IMR-90 (cell line): ENCODE data around the gene LGALS4. TPM values are rescaled to one million over a fixed set of nuclear protein-coding genes. Genes with fewer than 3 reads are reported as not detected.
"Not testable (repeated sequence)": the region's sequence is repeated elsewhere in the genome, so short reads cannot be mapped to it uniquely, and the experiment has no call there.

ENCODE experiments used
- ATAC-seq: fragments of 200-7000 bp; cut with Tn5 transposase; 2 replicates; pipeline ENCODE4 v1.9.1; 2020; ENCODE audit warnings: low read depth, mild to moderate bottlenecking, moderate library complexity
- BruUV-seq: library from RNA; stranded (reverse); fragments of 400-500 nt; replicated peaks from 2 replicates; lab custom pipeline; 2021; lab: Mats Ljungman, UMichigan
- CTCF ChIA-PET: fragments of 300-600 bp; formaldehyde crosslinking; extraction: SDS; loops from one replicate; lab custom pipeline; 2021; ENCODE audit warnings: antibody characterized with exemption; lab: Yijun Ruan, JAX
- POLR2A ChIA-PET: fragments of 300-600 bp; sonication (Branson Sonifier 250); formaldehyde crosslinking; loops from one replicate; lab custom pipeline; 2022; ENCODE audit warnings: antibody characterized with exemption; ENCODE audit not compliant: unreplicated experiment; lab: Charles Lee
- DNase-seq: peaks from one replicate; pipeline ENCODE4 v3.0.0; 2013
- H2AFZ ChIP-seq: replicated peaks from 2 replicates; pipeline ENCODE3; 2013; ENCODE audit warnings: low read length, mild to moderate bottlenecking; ENCODE audit not compliant: poor library complexity
- H2AK5ac ChIP-seq: 2 replicates; pipeline ENCODE4 v1.6.1; 2013; ENCODE audit warnings: low read depth, low read length, inconsistent platforms
- H2AK9ac ChIP-seq: replicated peaks from 2 replicates; pipeline ENCODE3; 2013; ENCODE audit warnings: mild to moderate bottlenecking, low read depth, low read length, moderate library complexity; ENCODE audit not compliant: poor library complexity
- H2BK120ac ChIP-seq: 2 replicates; pipeline ENCODE4 v1.6.1; 2013; ENCODE audit warnings: low read depth, low read length, inconsistent platforms
- H2BK15ac ChIP-seq: 3 replicates; pipeline ENCODE4 v1.6.1; 2013; ENCODE audit warnings: low read depth, low read length, inconsistent platforms
- H2BK20ac ChIP-seq: 2 replicates; pipeline ENCODE4 v1.6.1; 2013; ENCODE audit warnings: low read depth, mild to moderate bottlenecking, inconsistent platforms, low read length, moderate library complexity
- H2BK5ac ChIP-seq: 2 replicates; pipeline ENCODE4 v1.6.1; 2013; ENCODE audit warnings: mild to moderate bottlenecking, low read depth, low read length, inconsistent platforms; ENCODE audit not compliant: poor library complexity, severe bottlenecking
- H3K14ac ChIP-seq: replicated peaks from 2 replicates; pipeline ENCODE4 v1.6.1; 2013; ENCODE audit warnings: low read depth, low read length, inconsistent platforms
- H3K18ac ChIP-seq: 2 replicates; pipeline ENCODE4 v1.6.1; 2013; ENCODE audit warnings: low read depth, low read length, control low read depth
- H3K23ac ChIP-seq: 2 replicates; pipeline ENCODE4 v1.6.1; 2013; ENCODE audit warnings: low read depth, low read length, inconsistent platforms
- H3K27ac ChIP-seq: 2 replicates; pipeline ENCODE4 v1.5.1; 2013; ENCODE audit warnings: mild to moderate bottlenecking, control low read depth, low read length; ENCODE audit not compliant: insufficient read depth
- H3K27me3 ChIP-seq: 2 replicates; pipeline ENCODE4 v1.6.1; 2013; ENCODE audit warnings: low read length; ENCODE audit not compliant: control insufficient read depth, insufficient read depth
- H3K36me3 ChIP-seq: 2 replicates; pipeline ENCODE4 v1.6.1; 2013; ENCODE audit warnings: low read length, mixed read lengths; ENCODE audit not compliant: control insufficient read depth, insufficient read depth
- H3K4ac ChIP-seq: 2 replicates; pipeline ENCODE4 v1.6.1; 2013; ENCODE audit warnings: low read depth, low read length, inconsistent platforms
- H3K4me1 ChIP-seq: 2 replicates; pipeline ENCODE4 v1.6.1; 2013; ENCODE audit warnings: low read length, mixed read lengths; ENCODE audit not compliant: control insufficient read depth, insufficient read depth
- H3K4me2 ChIP-seq: 2 replicates; pipeline ENCODE4 v1.6.1; 2013; ENCODE audit warnings: low read depth, mild to moderate bottlenecking, control low read depth, low read length, moderate library complexity
- H3K4me3 ChIP-seq: 2 replicates; pipeline ENCODE4 v1.5.1; 2013; ENCODE audit warnings: low read depth, mild to moderate bottlenecking, control low read depth, low read length, moderate library complexity; ENCODE audit not compliant: insufficient read depth
- H3K56ac ChIP-seq: 2 replicates; pipeline ENCODE4 v1.6.1; 2013; ENCODE audit warnings: low read length, inconsistent platforms; ENCODE audit not compliant: insufficient read depth; ENCODE audit errors: extremely low read depth
- H3K79me1 ChIP-seq, 2 experiments: 2 replicates each; pipeline ENCODE4 v1.6.1; 2013; ENCODE audit warnings: low read length in 2 of 2, inconsistent platforms in 1 of 2, low read depth in 1 of 2
- H3K9ac ChIP-seq: 2 replicates; pipeline ENCODE4 v1.6.1; 2013; ENCODE audit warnings: low read depth, low read length, control low read depth
- H3K9me1 ChIP-seq: 2 replicates; pipeline ENCODE4 v1.6.1; 2013; ENCODE audit warnings: low read length, inconsistent platforms; ENCODE audit not compliant: insufficient read depth
- H3K9me3 ChIP-seq: 2 replicates; pipeline ENCODE4 v1.6.1; 2013; ENCODE audit warnings: low read length; ENCODE audit not compliant: control insufficient read depth, insufficient read depth
- H4K20me1 ChIP-seq: 2 replicates; pipeline ENCODE4 v1.6.1; 2013; ENCODE audit warnings: low read length, inconsistent platforms; ENCODE audit not compliant: insufficient read depth
- H4K5ac ChIP-seq: 2 replicates; pipeline ENCODE4 v1.6.1; 2013; ENCODE audit warnings: mild to moderate bottlenecking, low read depth, low read length, control low read depth
- H4K8ac ChIP-seq, 2 experiments: 2 replicates each; pipeline ENCODE4 v1.6.1; 2013; ENCODE audit warnings: low read depth in 2 of 2, low read length in 2 of 2, control low read depth in 1 of 2, inconsistent platforms in 1 of 2
- H4K91ac ChIP-seq: 2 replicates; pipeline ENCODE4 v1.6.1; 2013; ENCODE audit warnings: low read depth, low read length, inconsistent platforms; ENCODE audit not compliant: insufficient read depth
- WGBS, 2 experiments: methylation state at CpG; one replicate each; pipeline versions ENCODE4 v1.1.5 to v1.1.7; 2013; ENCODE audit warnings: missing lambda C conversion rate in 2 of 2; ENCODE audit not compliant: insufficient read length in 1 of 2; ENCODE audit errors: extremely low coverage in 2 of 2; 5-methylcytosine and 5-hydroxymethylcytosine counted together
- dilution Hi-C: fragments of 300-500 bp; cut with HindIII; formaldehyde crosslinking; loops from one replicate; pipeline ENCODE4 v1.14.3; 2018; ENCODE audit warnings: low sequenced_read_pairs; ENCODE audit not compliant: unreplicated experiment
- in situ Hi-C: fragments of 300-500 bp; cut with MboI; formaldehyde crosslinking; loops from 3 replicates; pipeline ENCODE4 v1.14.3; 2019; ENCODE audit warnings: low sequenced_read_pairs, inconsistent platforms, mixed read lengths
- intact Hi-C: fragments of 100-400 bp; cut with micrococcal nuclease; formaldehyde crosslinking; loops from 2 replicates; pipeline ENCODE4 v1.10.0; 2022
- polyA plus RNA-seq, 3 experiments: library from polyadenylated mRNA; depleted of rRNA; stranded (reverse); fragments of >200 nt; gene quantifications; 2 replicates each; pipeline ENCODE4 v1.2.3, GENCODE V29; 2012; ENCODE audit warnings: low replicate concordance in 1 of 3
- total RNA-seq: library from RNA; depleted of rRNA; stranded (reverse); fragments of >200 nt; gene quantifications from 2 replicates; pipeline ENCODE4 v1.2.3, GENCODE V29; 2012

The LGALS4 gene
- total and polyA plus RNA-seq, 2 of the 4 experiments (the other 2 are of a cell fraction), result 0.29 TPM; not detected in 1

DNA sequence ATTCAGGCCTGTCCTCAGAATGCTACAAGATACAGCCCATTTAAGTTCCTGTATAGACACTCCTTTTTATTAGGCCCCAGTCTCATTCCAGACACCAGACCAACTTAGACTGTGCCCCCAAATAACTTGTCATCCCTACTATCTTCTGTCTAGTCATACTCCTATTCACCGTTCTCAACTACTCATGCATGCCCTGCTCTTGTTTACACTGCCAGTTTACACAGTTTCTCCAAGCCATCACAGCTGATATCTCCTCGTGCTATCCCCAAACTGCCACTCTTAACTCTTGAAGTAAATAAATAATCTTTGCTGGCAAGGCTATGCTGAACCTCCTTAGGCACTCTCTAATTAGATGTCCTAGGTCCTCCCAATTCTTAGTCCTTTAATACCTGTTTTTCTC lies 58.5 kb downstream of the LGALS4 start:
- intact Hi-C loops, H3K4me3 ChIP-seq, H3K4me1 ChIP-seq, H4K8ac ChIP-seq, H3K9me1 ChIP-seq, H3K27me3 ChIP-seq, ATAC-seq, CTCF ChIA-PET, H2BK15ac ChIP-seq, H3K27ac ChIP-seq, H3K56ac ChIP-seq, in situ Hi-C loops, POLR2A ChIA-PET, H2AK5ac ChIP-seq, DNase-seq, H3K79me1 ChIP-seq, H2AFZ ChIP-seq, H3K9ac ChIP-seq, H2BK120ac ChIP-seq, H4K5ac ChIP-seq, H3K23ac ChIP-seq, H2BK20ac ChIP-seq, H3K14ac ChIP-seq, H2AK9ac ChIP-seq, H4K91ac ChIP-seq, H3K4ac ChIP-seq, H3K9me3 ChIP-seq, H3K18ac ChIP-seq, H4K20me1 ChIP-seq, H3K4me2 ChIP-seq, dilution Hi-C loops, BruUV-seq, H3K36me3 ChIP-seq, H2BK5ac ChIP-seq: not testable (repeated sequence)
- no CpG with 5 or more reads among the region's 2 CpGs for WGBS, 2 experiments

DNA sequence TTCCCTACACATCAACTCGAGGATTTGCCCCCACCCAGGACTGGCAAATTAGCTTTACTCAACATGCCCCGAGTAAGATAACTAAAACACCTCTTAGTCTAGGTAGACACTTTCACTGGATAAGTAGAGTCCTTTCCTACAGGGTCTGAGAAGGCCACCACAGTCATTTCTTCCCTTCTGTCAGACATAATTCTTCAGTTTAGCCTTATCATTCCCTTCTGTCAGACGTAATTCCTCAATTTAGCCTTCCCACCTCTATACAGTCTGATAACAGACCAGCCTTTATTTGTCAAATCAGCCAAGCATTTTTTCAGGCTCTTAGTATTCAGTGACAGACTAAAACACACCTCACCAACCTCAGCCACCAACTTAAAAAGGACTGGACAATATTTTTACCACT lies 59.0 kb downstream of the LGALS4 start:
- BruUV-seq, intact Hi-C loops: not testable (repeated sequence)

More for the DNA sequence above, 59.0 kb downstream of the LGALS4 start:
- H3K36me3 ChIP-seq, H3K18ac ChIP-seq, H3K14ac ChIP-seq, in situ Hi-C loops, H2BK15ac ChIP-seq, H2BK20ac ChIP-seq, H3K27me3 ChIP-seq, H2AK5ac ChIP-seq, H3K4me1 ChIP-seq, H3K4me3 ChIP-seq, DNase-seq, H3K9me1 ChIP-seq, H3K56ac ChIP-seq, CTCF ChIA-PET, H2AK9ac ChIP-seq, H3K27ac ChIP-seq, ATAC-seq, H3K79me1 ChIP-seq, H4K20me1 ChIP-seq, H3K4ac ChIP-seq, H2BK5ac ChIP-seq, H4K8ac ChIP-seq, POLR2A ChIA-PET, H3K23ac ChIP-seq, H4K91ac ChIP-seq, H3K4me2 ChIP-seq, H2AFZ ChIP-seq, H3K9ac ChIP-seq, H3K9me3 ChIP-seq, dilution Hi-C loops, H4K5ac ChIP-seq, H2BK120ac ChIP-seq: not testable (repeated sequence)
- no CpG with 5 or more reads among the region's 3 CpGs for WGBS, 2 experiments
